Chondrocyte (in vitro differentiated cells): ENCODE measurements around the gene PNKP. TPM values are rescaled to one million over a fixed set of nuclear protein-coding genes. Genes with fewer than 3 reads are reported as not detected.

Experiments
- DNase-seq: peaks from one replicate; pipeline ENCODE4 v3.0.0; 2021; ENCODE audit warnings: mixed read lengths, low spot score
- H3K27ac Mint-ChIP-seq: one replicate; pipeline ENCODE4 v1.8.0; 2021; ENCODE audit warnings: mild to moderate bottlenecking, moderate library complexity, mixed read lengths; ENCODE audit not compliant: unreplicated experiment
- H3K27me3 Mint-ChIP-seq: 2 replicates; pipeline ENCODE4 v1.8.0; 2021; ENCODE audit warnings: low read depth, mixed read lengths
- H3K36me3 Mint-ChIP-seq: 2 replicates; pipeline ENCODE4 v1.8.0; 2021; ENCODE audit warnings: low read depth, mixed read lengths
- H3K4me1 Mint-ChIP-seq: 2 replicates; pipeline ENCODE4 v1.8.0; 2021; ENCODE audit warnings: low read depth, mild to moderate bottlenecking, mixed read lengths
- H3K4me3 Mint-ChIP-seq: one replicate; pipeline ENCODE4 v1.8.0; 2021; ENCODE audit warnings: mild to moderate bottlenecking, moderate library complexity, mixed read lengths; ENCODE audit not compliant: unreplicated experiment
- H3K9me3 Mint-ChIP-seq: 2 replicates; pipeline ENCODE4 v1.8.0; 2021; ENCODE audit warnings: low read depth, mixed read lengths
- CTCF ChIP-seq: fragments of 200-600 bp; sonication (generic); IDR thresholded peaks from 2 replicates; pipeline ENCODE4 v1.5.0; 2021; ENCODE audit warnings: antibody characterized with exemption, mild to moderate bottlenecking, moderate library complexity
- total RNA-seq: library from RNA; stranded (reverse); gene quantifications from 3 replicates; pipeline ENCODE4 v1.2.1, GENCODE V29; 2021

Gene PNKP
- total RNA-seq, 1 donor from 2014 or later = 52.4 TPM

- no peak for TF ChIP-seq CTCF
- H3K9me3 Mint-ChIP-seq = no peaks in the 10 kb centered on the region
- H3K27ac Mint-ChIP-seq = no peak overlapping the region
- peaks cover 11% of the 10 kb centered on the region for H3K4me1 Mint-ChIP-seq
- DNase-seq = no peak
- no peaks in the 10 kb centered on the region for H3K27me3 Mint-ChIP-seq
- H3K36me3 Mint-ChIP-seq = peaks cover 15% of the 10 kb centered on the region
- no peak overlapping the region for H3K4me3 Mint-ChIP-seq
These were observed 39.6 kb upstream of the PNKP start for GRCh38 chr19:49906879-49907564.

GRCh38 chr19:49904136-49904535 is 36.8 kb upstream of the PNKP start:
- no peaks in the 10 kb centered on the region for H3K9me3 Mint-ChIP-seq
- H3K36me3 Mint-ChIP-seq = peaks cover 13% of the 10 kb centered on the region
- TF ChIP-seq CTCF = no peak
- no peak for DNase-seq
- H3K4me1 Mint-ChIP-seq = no peaks in the 10 kb centered on the region
- H3K4me3 Mint-ChIP-seq = no peak overlapping the region
- no peak overlapping the region for H3K27ac Mint-ChIP-seq
- H3K27me3 Mint-ChIP-seq = no peaks in the 10 kb centered on the region

GRCh38 chr19:49896863-49897621 is 29.7 kb upstream of the PNKP start, which contains the start of gene IL4I1:
TSS of gene IL4I1 (minus strand) at chr19:49896887. CDS start at chr19:49896160, 727 bp downstream.
- H3K36me3 Mint-ChIP-seq = no peaks in the 10 kb centered on the region
- peak within 1 kb of the TSS; percentile 27 for H3K27ac Mint-ChIP-seq
- H3K27me3 Mint-ChIP-seq = peaks cover 10% of the 10 kb centered on the region
- no peak for TF ChIP-seq CTCF
- no peak within 1 kb of the TSS for H3K4me3 Mint-ChIP-seq
- no peaks in the 10 kb centered on the region for H3K9me3 Mint-ChIP-seq
- H3K4me1 Mint-ChIP-seq = peaks cover 4% of the 10 kb centered on the region
- no peak for DNase-seq

GRCh38 chr19:49895566-49896297 is 28.4 kb upstream of the PNKP start:
- no peak overlapping the region for H3K4me3 Mint-ChIP-seq
- no peaks in the 10 kb centered on the region for H3K9me3 Mint-ChIP-seq
- H3K27ac Mint-ChIP-seq = peak overlapping the region; percentile 27
- no peak for TF ChIP-seq CTCF
- H3K27me3 Mint-ChIP-seq = peaks cover 10% of the 10 kb centered on the region
- no peaks in the 10 kb centered on the region for H3K36me3 Mint-ChIP-seq
- H3K4me1 Mint-ChIP-seq = peaks cover 4% of the 10 kb centered on the region
- DNase-seq = no peak

GRCh38 chr19:49894879-49895565 is 27.6 kb upstream of the PNKP start:
- H3K4me1 Mint-ChIP-seq = peaks cover 6% of the 10 kb centered on the region
- no peak for DNase-seq
- no peak overlapping the region for H3K27ac Mint-ChIP-seq
- no peak overlapping the region for H3K4me3 Mint-ChIP-seq
- peaks cover 12% of the 10 kb centered on the region for H3K27me3 Mint-ChIP-seq
- no peak for TF ChIP-seq CTCF
- H3K36me3 Mint-ChIP-seq = no peaks in the 10 kb centered on the region
- H3K9me3 Mint-ChIP-seq = no peaks in the 10 kb centered on the region
